ENCODE data around the gene DUSP7.

Gene DUSP7, protein sequence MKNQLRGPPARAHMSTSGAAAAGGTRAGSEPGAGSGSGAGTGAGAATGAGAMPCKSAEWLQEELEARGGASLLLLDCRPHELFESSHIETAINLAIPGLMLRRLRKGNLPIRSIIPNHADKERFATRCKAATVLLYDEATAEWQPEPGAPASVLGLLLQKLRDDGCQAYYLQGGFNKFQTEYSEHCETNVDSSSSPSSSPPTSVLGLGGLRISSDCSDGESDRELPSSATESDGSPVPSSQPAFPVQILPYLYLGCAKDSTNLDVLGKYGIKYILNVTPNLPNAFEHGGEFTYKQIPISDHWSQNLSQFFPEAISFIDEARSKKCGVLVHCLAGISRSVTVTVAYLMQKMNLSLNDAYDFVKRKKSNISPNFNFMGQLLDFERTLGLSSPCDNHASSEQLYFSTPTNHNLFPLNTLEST

DNA sequence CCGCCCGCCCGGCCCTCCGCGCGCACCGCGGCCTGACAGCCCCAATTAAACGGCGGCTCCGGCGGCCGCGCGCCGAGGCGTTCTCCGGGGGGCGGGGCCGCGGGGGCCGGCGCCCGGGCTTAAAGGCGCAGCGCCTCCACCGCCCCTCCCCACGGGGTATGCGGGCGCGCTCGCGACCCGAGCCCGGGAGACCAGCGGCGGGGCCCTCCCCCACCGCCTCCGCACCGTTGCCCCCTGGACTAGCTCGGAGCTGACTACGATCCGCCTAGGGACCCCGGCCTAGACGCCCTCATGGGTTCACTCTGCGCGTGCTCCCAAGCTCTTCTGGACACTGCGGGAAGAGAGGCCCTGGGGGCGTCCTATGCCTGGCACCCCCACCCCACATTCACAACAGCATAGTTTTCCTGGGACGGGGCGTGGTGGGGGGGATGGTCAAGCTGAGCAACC lies at the start of gene DUSP7:
Gene DUSP7, minus strand, starts transcription at position 51 of the 447 bp plus-strand sequence. CDS start 205 bp downstream, outside the sequence.
- in situ Hi-C loops (cut with MboI; ENCODE audit: low pct_unique_long_range_greater_than_20kb, low sequenced_read_pairs, unreplicated experiment) = no loop called here
- TF ChIP-seq, protein P1, sequence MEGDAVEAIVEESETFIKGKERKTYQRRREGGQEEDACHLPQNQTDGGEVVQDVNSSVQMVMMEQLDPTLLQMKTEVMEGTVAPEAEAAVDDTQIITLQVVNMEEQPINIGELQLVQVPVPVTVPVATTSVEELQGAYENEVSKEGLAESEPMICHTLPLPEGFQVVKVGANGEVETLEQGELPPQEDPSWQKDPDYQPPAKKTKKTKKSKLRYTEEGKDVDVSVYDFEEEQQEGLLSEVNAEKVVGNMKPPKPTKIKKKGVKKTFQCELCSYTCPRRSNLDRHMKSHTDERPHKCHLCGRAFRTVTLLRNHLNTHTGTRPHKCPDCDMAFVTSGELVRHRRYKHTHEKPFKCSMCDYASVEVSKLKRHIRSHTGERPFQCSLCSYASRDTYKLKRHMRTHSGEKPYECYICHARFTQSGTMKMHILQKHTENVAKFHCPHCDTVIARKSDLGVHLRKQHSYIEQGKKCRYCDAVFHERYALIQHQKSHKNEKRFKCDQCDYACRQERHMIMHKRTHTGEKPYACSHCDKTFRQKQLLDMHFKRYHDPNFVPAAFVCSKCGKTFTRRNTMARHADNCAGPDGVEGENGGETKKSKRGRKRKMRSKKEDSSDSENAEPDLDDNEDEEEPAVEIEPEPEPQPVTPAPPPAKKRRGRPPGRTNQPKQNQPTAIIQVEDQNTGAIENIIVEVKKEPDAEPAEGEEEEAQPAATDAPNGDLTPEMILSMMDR (IDR thresholded peaks at IDR 0.05; ENCODE audit: extremely low read depth, insufficient read depth, missing control alignments) = no peak
- peak; percentile 88 for DNase-seq (ENCODE audit: low spot score)

DNA sequence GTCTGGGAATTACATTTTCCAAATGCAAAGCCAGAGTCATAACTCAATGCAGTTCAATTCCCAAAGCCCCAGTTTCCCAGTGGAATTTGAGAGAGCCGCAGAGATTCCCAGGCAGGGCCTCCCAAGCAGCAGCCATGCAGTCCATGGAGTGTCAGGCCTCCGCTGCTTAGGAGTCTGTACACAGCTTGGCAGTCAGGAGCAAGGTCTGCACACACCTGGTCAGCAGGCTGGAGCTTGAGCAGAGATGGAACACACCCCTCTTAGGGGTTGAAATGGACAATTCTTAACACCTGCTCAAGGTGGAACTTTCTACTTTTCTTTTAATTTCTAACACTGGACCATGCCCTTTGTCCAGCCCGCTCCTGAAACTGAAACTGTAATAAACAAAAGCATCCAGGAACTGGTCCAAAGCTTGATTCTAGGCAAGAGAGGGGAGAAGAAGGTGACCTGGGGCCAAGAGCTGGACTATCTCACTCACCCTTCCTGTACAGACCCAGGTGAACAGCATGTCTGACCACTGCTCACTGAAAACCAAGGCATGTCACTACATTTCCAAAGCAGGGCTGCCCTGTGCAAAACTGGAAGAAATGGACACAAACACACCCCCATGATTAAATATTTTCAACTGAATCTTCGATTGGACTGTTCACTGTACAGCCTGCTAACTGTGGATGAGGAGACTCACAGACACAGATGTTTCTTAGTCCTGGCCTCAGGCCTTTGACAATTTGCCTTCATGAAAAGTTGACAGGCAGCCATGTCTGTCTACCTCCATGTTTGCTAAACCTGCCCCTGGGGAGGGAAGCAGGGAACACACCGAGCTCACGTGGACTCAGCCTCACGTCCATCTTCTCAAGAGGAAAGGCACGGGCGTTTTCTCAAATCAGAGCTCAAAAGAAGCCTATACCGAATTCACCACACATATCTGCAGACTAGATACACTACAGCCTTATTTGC lies 48.6 kb upstream of the DUSP7 start:
- DNase-seq (ENCODE audit: low spot score) = no peak
- TF ChIP-seq, protein P1 (IDR thresholded peaks at IDR 0.05; ENCODE audit: extremely low read depth, insufficient read depth, missing control alignments) = no peak
- in situ Hi-C loops (cut with MboI; ENCODE audit: low pct_unique_long_range_greater_than_20kb, low sequenced_read_pairs, unreplicated experiment) = no loop called here

DNA sequence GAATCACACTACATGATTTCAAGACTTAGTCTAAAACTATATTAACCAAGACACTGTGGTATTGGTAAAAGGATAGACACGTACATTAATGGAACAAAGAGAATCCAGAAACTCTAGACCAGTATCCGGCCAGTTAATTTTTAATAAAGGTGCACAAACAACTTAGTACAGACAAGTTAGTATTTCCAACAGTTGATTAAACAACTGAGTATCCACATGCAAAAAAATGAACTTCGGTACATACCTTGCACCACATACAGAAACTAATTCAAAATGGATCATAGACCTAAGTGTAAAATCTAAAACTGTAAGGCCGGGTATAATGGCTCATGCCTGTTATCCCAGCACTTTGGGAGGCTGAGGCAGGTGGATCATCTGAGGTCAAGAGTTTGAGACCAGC lies 46.6 kb upstream of the DUSP7 start:
- no peak for DNase-seq (ENCODE audit: low spot score)
- in situ Hi-C loops (cut with MboI; ENCODE audit: low pct_unique_long_range_greater_than_20kb, low sequenced_read_pairs, unreplicated experiment) = no loop called here
- TF ChIP-seq, protein P1 (IDR thresholded peaks at IDR 0.05; ENCODE audit: extremely low read depth, insufficient read depth, missing control alignments) = no peak

DNA sequence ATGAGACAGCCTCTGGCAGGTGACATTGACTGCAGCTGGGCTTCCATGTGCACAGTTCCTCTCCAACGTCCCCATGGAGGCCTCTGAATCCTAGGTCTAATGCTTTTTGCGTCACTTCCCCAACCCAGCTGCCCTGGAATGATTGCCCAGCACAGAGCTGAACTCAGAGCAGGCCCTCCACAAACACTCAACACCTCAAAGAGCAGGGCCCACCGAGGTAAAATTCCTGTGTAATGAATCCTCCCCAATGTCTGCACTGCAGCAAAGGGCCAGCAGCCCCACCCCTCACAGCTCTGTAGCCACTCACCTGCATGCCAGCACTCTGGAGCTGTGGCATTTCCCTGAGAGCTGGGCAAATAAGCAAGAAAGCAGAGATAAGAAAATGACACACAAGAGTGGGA lies 42.6 kb upstream of the DUSP7 start:
- no peak for DNase-seq (ENCODE audit: low spot score)
- in situ Hi-C loops (cut with MboI; ENCODE audit: low pct_unique_long_range_greater_than_20kb, low sequenced_read_pairs, unreplicated experiment) = no loop called here
- TF ChIP-seq, protein P1 (IDR thresholded peaks at IDR 0.05; ENCODE audit: extremely low read depth, insufficient read depth, missing control alignments) = no peak

DNA sequence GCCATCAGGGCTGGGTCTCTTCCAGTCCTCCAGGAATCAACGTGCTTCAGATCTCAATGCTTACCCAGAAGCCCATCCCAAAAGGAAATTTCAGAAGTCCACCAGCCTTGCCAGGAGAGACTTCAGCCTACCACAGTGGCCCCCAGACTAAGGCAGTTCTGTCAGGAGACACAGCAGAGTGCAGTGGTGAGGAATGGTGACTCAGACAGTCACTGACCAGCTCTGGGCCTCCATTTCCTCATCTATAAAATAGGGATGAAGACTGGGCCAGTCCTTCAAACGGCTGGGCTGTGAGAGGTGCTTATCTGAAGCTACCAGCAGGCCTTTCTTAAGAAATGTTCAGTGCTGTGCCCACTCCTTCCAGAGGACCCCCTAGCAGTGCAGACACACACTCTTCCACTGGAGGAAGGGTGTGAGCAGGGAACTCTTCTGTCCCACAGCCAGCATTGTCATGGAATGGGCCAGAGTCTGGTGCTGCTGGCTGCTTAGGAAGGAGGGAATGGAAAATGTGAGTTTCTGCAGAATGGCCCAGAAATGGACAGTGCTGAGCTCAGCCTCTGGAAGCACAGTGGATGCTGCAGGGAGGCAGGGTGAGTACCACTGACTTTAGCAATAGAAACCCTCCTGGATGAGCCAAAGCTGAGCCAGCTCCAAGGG lies 41.6 kb upstream of the DUSP7 start:
- in situ Hi-C loops (cut with MboI; ENCODE audit: low pct_unique_long_range_greater_than_20kb, low sequenced_read_pairs, unreplicated experiment) = no loop called here
- TF ChIP-seq, protein P1 (IDR thresholded peaks at IDR 0.05; ENCODE audit: extremely low read depth, insufficient read depth, missing control alignments) = no peak

More for the DNA sequence above, 41.6 kb upstream of the DUSP7 start:
- no peak for DNase-seq (ENCODE audit: low spot score)
